Right lobe of liver (tissue), 6 donors: Measurements from ENCODE around the gene NEGR1. TPM values are rescaled to one million over a fixed set of nuclear protein-coding genes. Genes with fewer than 3 reads are reported as not detected.

Experiments used
- ATAC-seq, 4 donors: fragments of 200-7000 bp; cut with Tn5 transposase; one replicate each; pipeline ENCODE4 v1.9.1; 2020; ENCODE audit warnings: mild to moderate bottlenecking in 4 of 4, moderate library complexity in 4 of 4
- DNase-seq, 3 donors: peaks; one replicate each; pipeline ENCODE4 v3.0.0-alpha.2; 2020
- H3K27ac ChIP-seq, 3 donors: fragments of 200-600 bp; one replicate each; pipeline ENCODE4 v1.8.0; 2022
- H3K27me3 ChIP-seq, 2 donors: fragments of 200-600 bp; one replicate each; pipeline ENCODE4 v1.8.0; 2022
- H3K36me3 ChIP-seq, 4 donors: fragments of 200-600 bp; sonication (generic) in 1 of 4; one replicate each; pipeline versions ENCODE4 v1.5.1 to v1.8.0; 2017 to 2022; ENCODE audit warnings: control low read depth in 1 of 4
- H3K4me1 ChIP-seq, 4 donors: fragments of 200-600 bp; sonication (generic) in 1 of 4; one replicate each; pipeline versions ENCODE4 v1.5.1 to v1.8.0; 2017 to 2022; ENCODE audit warnings: control low read depth in 1 of 4
- H3K4me3 ChIP-seq, 3 donors: fragments of 200-600 bp; one replicate each; pipeline ENCODE4 v1.8.0; 2022
- H3K9me3 ChIP-seq, 4 donors: fragments of 200-600 bp; sonication (generic) in 1 of 4; one replicate each; pipeline versions ENCODE4 v1.5.1 to v1.8.0; 2017 to 2022; ENCODE audit warnings: control low read depth in 1 of 4
- CTCF ChIP-seq, 4 donors: fragments of 200-600 bp in 3 of 4; fragments of 450-650 bp in 1 of 4; IDR thresholded peaks; one replicate each; pipeline versions ENCODE4 v1.5.1 to v1.8.0; 2016 to 2022; ENCODE audit warnings: antibody characterized with exemption in 4 of 4, mild to moderate bottlenecking in 2 of 4
- POLR2A ChIP-seq: fragments of 450-650 bp; IDR thresholded peaks from one replicate; pipeline ENCODE4 v1.6.1; 2017; ENCODE audit warnings: antibody characterized with exemption, mild to moderate bottlenecking
- WGBS: methylation state at CpG from one replicate; pipeline ENCODE4 v1.1.6; 2018; ENCODE audit warnings: low coverage, low lambda C conversion rate; ENCODE audit not compliant: insufficient coverage; ENCODE audit errors: missing lambda C conversion rate; 5-methylcytosine and 5-hydroxymethylcytosine counted together
- intact Hi-C, 2 donors: fragments of 100-400 bp; cut with DNase I; formaldehyde crosslinking; loops; one replicate each; pipeline versions ENCODE4 v1.11.2 to v1.14.1; 2022
- total RNA-seq, 6 experiments: library from RNA; depleted of rRNA in 2 of 6; stranded (reverse); fragments of >200 nt in 2 of 6; fragmentation: NEBNext Ultra II Directional in 3 of 6; extraction: Animal tissue kit (Norgen Biotek cat#: 25700) in 3 of 6; gene quantifications; one replicate each; pipeline versions ENCODE4 v1.1.0 to v1.2.4, GENCODE V29; 2016 to 2023
- donor health status: DM: no; HTN: yes; CAD: no.
- donor health status: DM: no; HTN: no; CAD: no.
- donor health status: DM: no; HTN: no; CAD: no.
- donor health status: DM: no; HTN: yes; CAD: no.
- donor health status: DM: no; HTN: yes; CAD: no.

The NEGR1 gene
- total RNA-seq, 6 experiments from 2014 or later = 0.02 to 0.31 (median 0.14) TPM

DNA sequence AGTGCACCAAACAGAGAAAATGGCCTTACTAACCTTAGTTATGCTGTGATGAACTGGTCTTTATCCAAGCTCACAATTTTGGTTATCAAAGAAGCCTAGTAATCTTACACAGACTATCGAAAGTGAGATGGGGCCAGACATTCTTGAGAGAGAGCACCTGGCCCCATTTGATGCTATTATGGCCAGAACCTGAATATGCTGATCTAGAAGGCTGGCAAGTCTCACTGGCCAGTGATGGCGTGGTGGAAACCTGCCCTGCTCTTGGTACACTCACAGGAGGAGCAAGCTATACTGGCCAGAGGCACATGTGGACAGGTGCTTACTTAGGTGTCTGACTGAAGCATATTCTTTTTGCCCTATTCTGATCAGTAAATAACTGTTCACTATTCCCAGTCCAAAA lies 843.7 kb downstream of the NEGR1 start:
- DNase-seq (no peak), ATAC-seq (no peak)
- no peak for TF ChIP-seq POLR2A
- no peak for TF ChIP-seq CTCF (IDR thresholded peaks at IDR 0.05)
- Histone ChIP-seq H3K9me3 (no peaks in the 10 kb centered on the region), H3K4me3 (no peak overlapping the region), H3K36me3 (no peaks in the 10 kb centered on the region), H3K27ac (no peak overlapping the region), H3K27me3 (no peaks in the 10 kb centered on the region), H3K4me1 (no peaks in the 10 kb centered on the region)
- WGBS = 35% methylated on average over 2 of the region's 2 CpGs
- intact Hi-C loops = no loop called here

- Histone ChIP-seq H3K27ac (no peak overlapping the region), H3K4me3 (no peak overlapping the region), H3K4me1 (no peaks in the 10 kb centered on the region), H3K27me3 (no peaks in the 10 kb centered on the region), H3K36me3 (no peaks in the 10 kb centered on the region), H3K9me3 (no peaks in the 10 kb centered on the region)
- TF ChIP-seq POLR2A (no peak), CTCF (IDR thresholded peaks at IDR 0.05) (no peak)
- DNase-seq (no peak), ATAC-seq (no peak)
- intact Hi-C loops = no loop called here
These were observed 846.4 kb downstream of the NEGR1 start for GRCh38 chr1:71435951-71436350.

DNA sequence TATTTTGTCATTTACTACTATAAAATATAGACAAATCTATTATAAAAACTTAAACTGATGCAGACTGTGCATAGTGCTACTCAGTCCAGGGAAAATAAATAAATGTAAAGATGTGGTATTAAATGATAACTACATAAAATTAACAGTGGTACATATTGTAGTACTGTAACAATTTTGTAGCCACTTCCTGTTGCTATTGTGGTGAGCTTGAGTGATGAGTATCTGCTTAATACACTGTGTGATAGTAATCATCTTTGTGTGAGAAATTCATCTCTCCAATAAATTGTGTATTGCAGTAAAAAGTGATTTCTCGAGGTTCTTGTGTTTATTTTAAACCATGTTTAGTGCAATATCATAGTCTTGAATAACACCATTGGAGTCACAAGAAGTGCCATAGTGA lies 848.1 kb downstream of the NEGR1 start:
- H3K27me3 ChIP-seq = no peaks in the 10 kb centered on the region
- 29% methylated on average over 1 of the region's 1 CpG for WGBS
- DNase-seq (no peak), ATAC-seq (no peak)
- intact Hi-C loops = no loop called here
- H3K9me3 ChIP-seq = no peaks in the 10 kb centered on the region
- no peak overlapping the region for H3K4me3 ChIP-seq
- H3K4me1 ChIP-seq = no peaks in the 10 kb centered on the region
- no peaks in the 10 kb centered on the region for H3K36me3 ChIP-seq
- no peak for TF ChIP-seq CTCF (IDR thresholded peaks at IDR 0.05)
- no peak for TF ChIP-seq POLR2A
- no peak overlapping the region for H3K27ac ChIP-seq

- intact Hi-C loops = no loop called here
- H3K27me3 ChIP-seq = no peaks in the 10 kb centered on the region
- no peak overlapping the region for H3K4me3 ChIP-seq
- no peaks in the 10 kb centered on the region for H3K36me3 ChIP-seq
- H3K4me1 ChIP-seq = no peaks in the 10 kb centered on the region
- DNase-seq (no peak), ATAC-seq (no peak)
- no peaks in the 10 kb centered on the region for H3K9me3 ChIP-seq
- H3K27ac ChIP-seq = no peak overlapping the region
- 36% methylated on average over 1 of the region's 1 CpG for WGBS
- TF ChIP-seq POLR2A (no peak), CTCF (IDR thresholded peaks at IDR 0.05) (no peak)
These were observed 854.3 kb downstream of the NEGR1 start for GRCh38 chr1:71428029-71428428.

GRCh38 chr1:71427066-71427465 lies 855.3 kb downstream of the NEGR1 start:
- 66% methylated on average over 3 of the region's 3 CpGs for WGBS

More at GRCh38 chr1:71427066-71427465, 855.3 kb downstream of the NEGR1 start:
- Histone ChIP-seq H3K4me3 (no peak overlapping the region), H3K9me3 (no peaks in the 10 kb centered on the region), H3K27me3 (no peaks in the 10 kb centered on the region), H3K4me1 (no peaks in the 10 kb centered on the region), H3K27ac (no peak overlapping the region), H3K36me3 (no peaks in the 10 kb centered on the region)
- ATAC-seq = no peak
- intact Hi-C loops = no loop called here
- no peak for DNase-seq
- TF ChIP-seq POLR2A (no peak), CTCF (IDR thresholded peaks at IDR 0.05) (no peak)
